Ascending aorta (tissue), 2 donors: Measurements from ENCODE around the gene RAD51B. TPM values are rescaled to one million over a fixed set of nuclear protein-coding genes. Genes with fewer than 3 reads are reported as not detected.

Experiments used
- DNase-seq, 2 donors: peaks; one replicate each; pipeline ENCODE4 v3.0.0-alpha.2; 2019; ENCODE audit warnings: low spot score in 2 of 2
- H3K27ac ChIP-seq, 2 donors: fragments of 200-600 bp; sonication (generic); one replicate each; pipeline ENCODE4 v1.5.1; 2016 to 2017; ENCODE audit warnings: mild to moderate bottlenecking in 1 of 2
- H3K27me3 ChIP-seq: fragments of 200-600 bp; sonication (generic); one replicate; pipeline ENCODE4 v1.5.1; 2017
- H3K36me3 ChIP-seq, 2 donors: fragments of 200-600 bp; sonication (generic); one replicate each; pipeline ENCODE4 v1.5.1; 2016
- H3K4me1 ChIP-seq, 2 donors: fragments of 200-600 bp; sonication (generic); one replicate each; pipeline ENCODE4 v1.5.1; 2016 to 2017; ENCODE audit warnings: mild to moderate bottlenecking in 1 of 2
- H3K4me3 ChIP-seq, 2 donors: fragments of 200-600 bp; sonication (generic); one replicate each; pipeline ENCODE4 v1.5.1; 2016 to 2017; ENCODE audit warnings: mild to moderate bottlenecking in 1 of 2
- H3K9me3 ChIP-seq, 2 donors: fragments of 200-600 bp; sonication (generic); one replicate each; pipeline ENCODE4 v1.5.1; 2016
- intact Hi-C: fragments of 100-400 bp; cut with DNase I; formaldehyde crosslinking; loops from one replicate; pipeline ENCODE4 v1.15.1; 2023
- total RNA-seq: library from RNA; depleted of rRNA; stranded (reverse); fragments of >200 nt; gene quantifications from one replicate; pipeline ENCODE4 v1.1.0, GENCODE V29; 2016
- TF ChIP-seq, protein P1 (sequence below), 3 experiments: fragments of 200-600 bp in 2 of 3; fragments of 450-650 bp in 1 of 3; sonication (generic) in 2 of 3; IDR thresholded peaks; one replicate each; pipeline ENCODE4 v1.5.1; 2016 to 2019; ENCODE audit warnings: antibody characterized with exemption in 3 of 3, mild to moderate bottlenecking in 1 of 3, moderate library complexity in 1 of 3

The RAD51B gene
- total RNA-seq, 1 donor from 2014 or later, result not detected

DNA sequence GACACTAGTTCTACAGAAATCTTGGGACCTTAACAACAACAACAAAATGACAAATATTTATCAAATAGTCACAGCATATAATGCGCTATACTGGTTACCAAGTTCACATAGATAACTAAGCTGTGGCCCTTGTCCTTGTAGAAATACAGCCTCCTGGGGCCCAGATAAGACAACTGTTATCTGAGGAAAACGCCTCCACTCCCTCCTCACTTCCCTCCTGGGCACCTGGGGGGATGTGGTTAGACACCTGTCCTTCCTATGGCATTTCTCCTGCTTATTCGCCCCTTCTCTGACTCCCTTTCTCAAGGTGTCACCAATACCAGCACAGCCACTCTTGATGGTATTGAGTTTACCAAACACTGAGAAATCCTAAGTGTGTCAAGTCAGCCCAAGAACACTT, 419.4 kb downstream of the RAD51B start:
- Histone ChIP-seq H3K4me1 (peaks cover 0 to 9% of the 10 kb centered on the region in 2 donors), H3K27ac (no peak overlapping the region), H3K27me3 (no peaks in the 10 kb centered on the region), H3K36me3 (no peaks in the 10 kb centered on the region), H3K4me3 (no peak overlapping the region), H3K9me3 (no peaks in the 10 kb centered on the region)
- intact Hi-C loops, result loop anchor here (10.0 kb wide), 1 partner anchor 94 kb away; no protein-coding TSS in a partner anchor
- no peak for DNase-seq
- TF ChIP-seq, protein P1, sequence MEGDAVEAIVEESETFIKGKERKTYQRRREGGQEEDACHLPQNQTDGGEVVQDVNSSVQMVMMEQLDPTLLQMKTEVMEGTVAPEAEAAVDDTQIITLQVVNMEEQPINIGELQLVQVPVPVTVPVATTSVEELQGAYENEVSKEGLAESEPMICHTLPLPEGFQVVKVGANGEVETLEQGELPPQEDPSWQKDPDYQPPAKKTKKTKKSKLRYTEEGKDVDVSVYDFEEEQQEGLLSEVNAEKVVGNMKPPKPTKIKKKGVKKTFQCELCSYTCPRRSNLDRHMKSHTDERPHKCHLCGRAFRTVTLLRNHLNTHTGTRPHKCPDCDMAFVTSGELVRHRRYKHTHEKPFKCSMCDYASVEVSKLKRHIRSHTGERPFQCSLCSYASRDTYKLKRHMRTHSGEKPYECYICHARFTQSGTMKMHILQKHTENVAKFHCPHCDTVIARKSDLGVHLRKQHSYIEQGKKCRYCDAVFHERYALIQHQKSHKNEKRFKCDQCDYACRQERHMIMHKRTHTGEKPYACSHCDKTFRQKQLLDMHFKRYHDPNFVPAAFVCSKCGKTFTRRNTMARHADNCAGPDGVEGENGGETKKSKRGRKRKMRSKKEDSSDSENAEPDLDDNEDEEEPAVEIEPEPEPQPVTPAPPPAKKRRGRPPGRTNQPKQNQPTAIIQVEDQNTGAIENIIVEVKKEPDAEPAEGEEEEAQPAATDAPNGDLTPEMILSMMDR (IDR thresholded peaks at IDR 0.05), result no peak

DNA sequence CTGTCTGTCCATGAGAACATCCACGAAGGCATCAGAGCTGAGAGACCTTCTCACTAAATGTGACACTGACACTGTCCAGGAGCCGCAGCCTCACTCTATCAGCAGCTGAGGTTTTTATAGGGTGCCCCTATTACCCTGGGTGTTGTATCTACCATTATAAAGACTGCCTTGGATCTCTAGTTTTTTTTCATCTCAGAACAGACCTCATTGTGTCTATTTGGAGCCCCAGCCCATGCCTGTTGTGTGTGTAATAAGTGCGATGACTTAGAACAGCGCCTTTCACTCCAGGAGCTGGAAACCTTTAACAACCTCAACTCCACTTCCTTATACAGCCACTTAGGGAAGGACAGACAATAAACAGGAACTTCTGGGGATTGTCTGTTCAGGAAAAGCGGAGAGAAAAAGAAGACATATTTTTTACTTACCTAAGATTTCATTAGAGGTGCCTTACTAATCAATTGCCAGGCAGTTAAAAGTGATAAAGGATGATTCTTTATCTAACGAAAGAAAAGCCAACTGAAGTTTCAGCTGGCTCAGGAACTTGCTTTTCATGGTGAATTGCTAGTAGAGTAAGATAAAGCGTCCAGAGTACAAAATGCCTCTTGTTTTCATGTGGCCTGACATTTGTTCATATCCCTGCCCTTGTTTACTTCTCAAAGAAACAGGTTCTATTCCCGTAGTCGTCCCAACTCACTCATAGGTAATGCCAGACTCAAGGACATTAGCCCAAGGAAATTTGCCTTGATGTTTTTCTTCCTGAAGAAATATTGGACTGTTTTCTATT, 420.6 kb downstream of the RAD51B start:
- Histone ChIP-seq H3K9me3 (no peaks in the 10 kb centered on the region), H3K27me3 (no peaks in the 10 kb centered on the region), H3K4me1 (peaks cover 0 to 9% of the 10 kb centered on the region in 2 donors), H3K27ac (no peak overlapping the region), H3K4me3 (no peak overlapping the region), H3K36me3 (no peaks in the 10 kb centered on the region)
- TF ChIP-seq, protein P1 (IDR thresholded peaks at IDR 0.05), result no peak
- no peak for DNase-seq
- intact Hi-C loops, result loop anchor here (10.0 kb wide), 1 partner anchor 95 kb away; no protein-coding TSS in a partner anchor

DNA sequence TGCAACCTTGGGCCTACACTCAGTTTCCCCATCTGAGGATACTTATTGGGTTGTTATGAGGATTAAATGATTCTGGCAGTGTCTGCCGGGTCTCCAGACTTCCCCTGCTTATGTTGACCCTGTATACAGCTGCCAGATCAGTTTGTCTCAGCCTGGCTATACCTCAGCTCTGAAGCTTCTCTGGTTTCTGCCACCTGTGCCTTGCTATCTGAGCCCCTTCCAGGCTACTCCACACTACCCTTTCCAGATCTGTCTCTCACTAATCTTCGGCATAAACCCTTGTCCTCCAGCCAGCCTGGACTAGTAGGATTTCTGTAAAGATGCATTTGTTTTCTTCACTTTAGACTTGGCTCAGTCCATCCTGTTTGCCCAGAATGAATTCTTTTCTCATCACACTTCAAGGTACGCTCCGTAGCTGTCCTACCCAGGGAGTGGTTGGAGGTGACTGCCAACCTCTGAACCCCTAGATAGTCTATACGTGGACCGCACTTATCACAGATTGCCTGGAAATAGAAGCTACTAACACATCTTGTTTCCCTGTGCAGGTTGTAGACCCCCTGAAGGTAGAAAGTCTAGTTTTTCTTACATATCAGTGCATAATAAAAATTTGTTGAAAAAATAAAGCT, 422.4 kb downstream of the RAD51B start:
- no peaks in the 10 kb centered on the region for H3K27me3 ChIP-seq
- DNase-seq, result no peak
- no peaks in the 10 kb centered on the region for H3K9me3 ChIP-seq
- intact Hi-C loops, result no loop called here
- no peak overlapping the region for H3K27ac ChIP-seq
- H3K36me3 ChIP-seq, result no peaks in the 10 kb centered on the region
- no peak overlapping the region for H3K4me3 ChIP-seq
- H3K4me1 ChIP-seq, result peaks cover 8 to 27% of the 10 kb centered on the region in 2 donors
- TF ChIP-seq, protein P1 (IDR thresholded peaks at IDR 0.05), result no peak

DNA sequence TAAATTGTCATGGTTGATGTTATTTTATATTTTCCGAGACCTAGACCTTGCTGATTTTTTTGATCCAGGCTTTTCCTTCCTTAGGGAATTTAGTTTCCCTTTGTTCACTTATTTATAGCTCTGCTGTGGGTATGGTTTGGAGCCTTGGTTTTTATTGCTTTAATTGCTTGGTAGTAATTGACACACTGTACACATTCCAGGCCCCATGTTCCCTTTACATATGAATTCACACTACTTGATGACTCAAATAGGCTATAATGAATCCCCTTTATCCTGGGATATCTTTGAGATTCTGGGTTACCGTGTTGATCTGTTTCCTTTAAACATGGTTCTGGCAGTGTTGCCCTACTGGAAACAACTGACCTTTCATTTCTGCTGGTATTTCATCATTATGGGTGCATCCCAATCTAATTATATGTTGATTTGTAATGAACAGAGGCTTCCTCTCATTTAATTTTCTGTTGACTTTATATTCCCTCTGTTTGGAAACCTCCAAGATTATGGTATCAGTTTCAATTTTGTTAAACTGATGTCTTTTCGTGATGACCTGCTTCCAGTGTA, 424.0 kb downstream of the RAD51B start:
- H3K4me3 ChIP-seq, result no peak overlapping the region
- TF ChIP-seq, protein P1 (IDR thresholded peaks at IDR 0.05), result no peak
- no peaks in the 10 kb centered on the region for H3K27me3 ChIP-seq
- intact Hi-C loops, result no loop called here
- no peaks in the 10 kb centered on the region for H3K36me3 ChIP-seq
- no peak for DNase-seq
- H3K4me1 ChIP-seq, result peaks cover 13 to 41% of the 10 kb centered on the region in 2 donors
- peak overlapping the region in 1 of 2 donors; percentile 92 for H3K27ac ChIP-seq
- H3K9me3 ChIP-seq, result no peaks in the 10 kb centered on the region

DNA sequence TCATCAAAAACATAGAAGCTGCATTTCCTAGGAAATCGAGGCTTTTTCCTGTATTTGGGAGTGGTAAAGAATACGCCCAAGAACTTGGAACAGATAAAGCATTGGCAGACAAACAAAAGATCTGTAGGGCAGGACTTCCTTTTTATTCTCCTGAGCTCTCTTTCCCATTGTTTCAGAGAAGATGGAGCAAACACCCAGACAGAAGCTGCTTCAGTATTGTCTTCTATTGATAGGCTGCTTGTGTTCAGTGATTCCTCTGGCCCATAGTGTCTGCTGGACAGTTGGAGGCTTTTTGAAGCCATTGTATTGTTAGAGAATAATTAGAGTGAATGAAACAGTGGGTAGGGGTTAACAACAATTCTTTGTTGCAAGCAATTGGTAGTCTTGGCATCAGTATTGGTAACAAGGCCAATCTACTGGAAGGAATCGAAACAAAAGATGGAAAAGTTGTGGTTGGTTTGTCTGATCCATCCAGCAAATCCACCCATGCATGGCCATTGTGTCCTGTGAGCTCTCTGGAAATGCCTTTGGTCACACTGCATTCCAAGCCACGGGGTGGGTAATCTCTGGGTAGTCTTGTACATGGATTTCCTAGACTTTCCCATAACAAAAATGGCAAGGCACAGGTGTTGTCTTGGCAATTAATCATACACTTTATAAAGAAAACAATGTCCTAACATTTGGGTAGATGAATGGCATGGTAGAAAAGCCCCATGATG, 424.8 kb downstream of the RAD51B start:
- intact Hi-C loops, result no loop called here
- no peaks in the 10 kb centered on the region for H3K9me3 ChIP-seq
- peaks cover 13 to 49% of the 10 kb centered on the region in 2 donors for H3K4me1 ChIP-seq
- H3K27me3 ChIP-seq, result no peaks in the 10 kb centered on the region
- no peaks in the 10 kb centered on the region for H3K36me3 ChIP-seq
- DNase-seq, result no peak
- no peak overlapping the region for H3K4me3 ChIP-seq
- TF ChIP-seq, protein P1 (IDR thresholded peaks at IDR 0.05), result no peak
- H3K27ac ChIP-seq, result peak overlapping the region; percentile 91 to 92
